ENCODE results near the gene SLC48A1.
A peak's percentile ranks its signal among the peaks of the same experiment; 100 is the strongest.
"Not testable (repeated sequence)": the region's sequence is repeated elsewhere in the genome, so short reads cannot be mapped to it uniquely, and the experiment has no call there.

SLC48A1 gene

GRCh38 chr12:47811072-47811396 is 38.0 kb downstream of the SLC48A1 start:
- DNase-seq (ENCODE audit: low read depth in 2 of 2): no peak

- no peak for DNase-seq (ENCODE audit: low read depth in 2 of 2)
These were observed 38.8 kb downstream of the SLC48A1 start for GRCh38 chr12:47811581-47812484.

GRCh38 chr12:47812797-47813510 is 39.9 kb downstream of the SLC48A1 start:
- peak; percentile 92 to 95 for DNase-seq (ENCODE audit: low read depth in 2 of 2)

GRCh38 chr12:47813511-47814196 is 40.6 kb downstream of the SLC48A1 start:
- DNase-seq (ENCODE audit: low read depth in 2 of 2): no peak

GRCh38 chr12:47814539-47815170 is 41.6 kb downstream of the SLC48A1 start:
- DNase-seq (ENCODE audit: low read depth in 2 of 2): no peak

GRCh38 chr12:47815447-47815846 is 42.4 kb downstream of the SLC48A1 start:
- not testable (repeated sequence) for DNase-seq (ENCODE audit: low read depth in 2 of 2)

GRCh38 chr12:47816403-47817271 is 43.6 kb downstream of the SLC48A1 start:
- DNase-seq (ENCODE audit: low read depth in 2 of 2): no peak

- DNase-seq (ENCODE audit: low read depth in 2 of 2): no peak
These were observed 44.4 kb downstream of the SLC48A1 start for GRCh38 chr12:47817272-47818006.

- no peak for DNase-seq (ENCODE audit: low read depth in 2 of 2)
These were observed 45.0 kb downstream of the SLC48A1 start for GRCh38 chr12:47818007-47818376.

- no peak for DNase-seq (ENCODE audit: low read depth in 2 of 2)
These were observed 45.6 kb downstream of the SLC48A1 start for GRCh38 chr12:47818467-47819137.

GRCh38 chr12:47819138-47819895 is 46.3 kb downstream of the SLC48A1 start:
- no peak for DNase-seq (ENCODE audit: low read depth in 2 of 2)

GRCh38 chr12:47819896-47820630 is 47.0 kb downstream of the SLC48A1 start, which contains the start of gene HDAC7:
Gene HDAC7, minus strand, starts transcription at chr12:47819903. Its CDS starts 118 bp downstream, at chr12:47819785.
- DNase-seq (ENCODE audit: low read depth in 2 of 2): peak in 1 of 2 donors; percentile 71

GRCh38 chr12:47820631-47821345 is 47.8 kb downstream of the SLC48A1 start:
- no peak for DNase-seq (ENCODE audit: low read depth in 2 of 2)

- no peak for DNase-seq (ENCODE audit: low read depth in 2 of 2)
These were observed 48.3 kb downstream of the SLC48A1 start for GRCh38 chr12:47821346-47821706.

- no peak for DNase-seq (ENCODE audit: low read depth in 2 of 2)
These were observed 49.4 kb downstream of the SLC48A1 start for GRCh38 chr12:47822401-47822800.

- DNase-seq (ENCODE audit: low read depth in 2 of 2): no peak
These were observed 49.8 kb downstream of the SLC48A1 start for GRCh38 chr12:47822863-47823262.

- no peak for DNase-seq (ENCODE audit: low read depth in 2 of 2)
These were observed 50.5 kb downstream of the SLC48A1 start for GRCh38 chr12:47823422-47824086.

All from stimulated activated CD8-positive, alpha-beta memory T cell treated with anti-CD3 and anti-CD28 coated beads, Interleukin-7, amount 100 ng/mL, for 4 hours (primary cell).